Heart right ventricle (tissue), 16 donors: ENCODE measurements around the gene GPR12. TPM values are rescaled to one million over a fixed set of nuclear protein-coding genes. Genes with fewer than 3 reads are reported as not detected.

Experiments used
- ATAC-seq, 8 donors: fragments of 200-7000 bp; cut with Tn5 transposase; one replicate each; pipeline ENCODE4 v1.9.1; 2020; ENCODE audit warnings: mild to moderate bottlenecking in 8 of 8, moderate library complexity in 8 of 8, moderate number of reproducible peaks in 1 of 8
- DNase-seq, 2 donors: peaks; one replicate each; pipeline ENCODE4 v3.0.0-alpha.2; 2020
- H3K27ac ChIP-seq, 10 donors: fragments of 200-600 bp; sonication (generic) in 2 of 10; one replicate each; pipeline versions ENCODE4 v1.5.0 to v1.8.0; 2020 to 2022; ENCODE audit warnings: mild to moderate bottlenecking in 3 of 10
- H3K27me3 ChIP-seq, 7 donors: fragments of 200-600 bp; one replicate each; pipeline ENCODE4 v1.8.0; 2021 to 2022; ENCODE audit warnings: mild to moderate bottlenecking in 2 of 7
- H3K36me3 ChIP-seq, 9 donors: fragments of 200-600 bp; sonication (generic) in 1 of 9; one replicate each; pipeline versions ENCODE4 v1.5.0 to v1.8.0; 2020 to 2022; ENCODE audit warnings: mild to moderate bottlenecking in 2 of 9
- H3K4me1 ChIP-seq, 9 donors: fragments of 200-600 bp; sonication (generic) in 1 of 9; one replicate each; pipeline versions ENCODE4 v1.5.0 to v1.8.0; 2020 to 2022; ENCODE audit warnings: mild to moderate bottlenecking in 4 of 9
- H3K4me3 ChIP-seq, 10 donors: fragments of 200-600 bp; sonication (generic) in 2 of 10; one replicate each; pipeline versions ENCODE4 v1.5.0 to v1.8.0; 2020 to 2022; ENCODE audit warnings: mild to moderate bottlenecking in 7 of 10, moderate library complexity in 2 of 10
- H3K9me3 ChIP-seq, 11 donors: fragments of 200-600 bp in 10 of 11; sonication (generic) in 2 of 11; one replicate each; pipeline versions ENCODE4 v1.5.0 to v1.8.0; 2013 to 2022; ENCODE audit warnings: mild to moderate bottlenecking in 2 of 11, control low read depth in 1 of 11, moderate library complexity in 1 of 11
- CTCF ChIP-seq, 9 donors: fragments of 200-600 bp; sonication (generic) in 2 of 9; IDR thresholded peaks; one replicate each; pipeline versions ENCODE4 v1.5.0 to v1.8.0; 2021 to 2022; ENCODE audit warnings: antibody characterized with exemption in 9 of 9, mild to moderate bottlenecking in 5 of 9, moderate library complexity in 1 of 9
- WGBS, 2 donors: extraction: QIAGEN DNeasy Blood & Tissue Kit; methylation state at CpG; one replicate each; pipeline ENCODE4 v1.1.7; 2013; ENCODE audit warnings: inconsistent platforms in 1 of 2; 5-methylcytosine and 5-hydroxymethylcytosine counted together
- intact Hi-C, 10 donors: fragments of 100-400 bp; cut with DNase I; formaldehyde crosslinking; loops; one replicate each; pipeline versions ENCODE4 v1.11.1 to v1.14.2; 2022
- polyA plus RNA-seq, 2 donors: library from polyadenylated mRNA; stranded (reverse); fragments of 200-250 nt; gene quantifications; one replicate each; pipeline ENCODE4 v1.2.3, GENCODE V29; 2013
- total RNA-seq, 10 donors: library from RNA; stranded (reverse); fragmentation: NEBNext Ultra II Directional in 3 of 10; extraction: Animal tissue kit (Norgen Biotek cat#: 25700) in 3 of 10; gene quantifications; one replicate each; pipeline versions ENCODE4 v1.2.1 to v1.2.4, GENCODE V29; 2021 to 2023
- donor health status: Arrhythmogenic right ventricular cardiomyopathy.
- donor health status: ischemic (EF 13 %, LVEDD 7.1; RV severe dilation, severe dysfunction).
- donor health status: healthy with polysubstance abuse.
- donor health status: DM: no; HTN: yes; CAD: no.
- donor health status: DM: no; HTN: no; CAD: no.
- donor health status: ischemic (EF 25% LVEDD 6.9; RV normal size, moderate dysfunction).
- donor health status: ischemic (EF 25% LVEDD 5.7; RV mildly dilated, moderate dysfunction).
- donor health status: healthy.
- donor health status: DM: yes; HTN: yes; CAD: no.
- donor health status: Ischemic cardiomyopathy.
- donor health status: ischemic (EF 35%, LVEDD 5.7; RV mildly dilated, moderate dysfunction).
- donor health status: nonischemic (EF 11% LVEDD 7.7; RV severe dilation, severe dysfunction).
- donor health status: DM: yes; HTN: yes; CAD: no.
- donor health status: PGD.
- donor health status: ischemic (EF 29% LVEDD 5.4; RV normal size, mild dysfunction).
- donor health status: nonischemic (EF 23%, LVEDD 6.1; RV moderate dilation, normal function).

The GPR12 gene
- total and polyA plus RNA-seq, 12 donors, result 0.04 to 0.22 (median 0.09) TPM; not detected in 4

- WGBS, 2 donors, result 72 to 90% methylated on average over 2 of the region's 2 CpGs
- peaks cover 0 to 49% (median 26%) of the 10 kb centered on the region in 7 donors for H3K27me3 ChIP-seq
- no peak overlapping the region for H3K27ac ChIP-seq
- TF ChIP-seq CTCF (IDR thresholded peaks at IDR 0.05), result no peak
- ATAC-seq (no peak), DNase-seq (no peak)
- intact Hi-C loops, result no loop called here
- H3K36me3 ChIP-seq, result no peaks in the 10 kb centered on the region
- H3K9me3 ChIP-seq, result peaks cover 0 to 10% (median 0%) of the 10 kb centered on the region in 11 donors
- peaks cover 0 to 22% (median 13%) of the 10 kb centered on the region in 9 donors for H3K4me1 ChIP-seq
- no peak overlapping the region for H3K4me3 ChIP-seq
Observed at GRCh38 chr13:26786651-26787295, 26.2 kb upstream of the GPR12 start.

- peak overlapping the region in 2 of 10 donors; percentile 8 to 34 for H3K4me3 ChIP-seq
- no peak for TF ChIP-seq CTCF (IDR thresholded peaks at IDR 0.05)
- 32 to 34% methylated on average over 17 of the region's 17 CpGs for WGBS, 2 donors
- H3K9me3 ChIP-seq, result peaks cover 0 to 14% (median 0%) of the 10 kb centered on the region in 11 donors
- peaks cover 0 to 53% (median 29%) of the 10 kb centered on the region in 7 donors for H3K27me3 ChIP-seq
- peak in 7 of 8 donors; percentile 33 to 75 (median 67) for ATAC-seq
- H3K4me1 ChIP-seq, result peaks cover 0 to 22% (median 13%) of the 10 kb centered on the region in 9 donors
- DNase-seq, result peak; percentile 14 to 31
- intact Hi-C loops, result no loop called here
- no peaks in the 10 kb centered on the region for H3K36me3 ChIP-seq
- peak overlapping the region in 7 of 10 donors; percentile 19 to 63 (median 36) for H3K27ac ChIP-seq
Observed at GRCh38 chr13:26785838-26786630, 25.4 kb upstream of the GPR12 start.

GRCh38 chr13:26784704-26785639, 24.4 kb upstream of the GPR12 start:
- Histone ChIP-seq H3K9me3 (peaks cover 0 to 14% (median 0%) of the 10 kb centered on the region in 11 donors), H3K27me3 (peaks cover 0 to 61% (median 29%) of the 10 kb centered on the region in 7 donors), H3K4me3 (peak overlapping the region in 2 of 10 donors; percentile 8 to 34), H3K36me3 (no peaks in the 10 kb centered on the region), H3K27ac (peak overlapping the region in 7 of 10 donors; percentile 26 to 63 (median 48)), H3K4me1 (peaks cover 0 to 22% (median 13%) of the 10 kb centered on the region in 9 donors)
- no peak for TF ChIP-seq CTCF (IDR thresholded peaks at IDR 0.05)
- 28 to 36% methylated on average over 18 of the region's 18 CpGs for WGBS, 2 donors
- intact Hi-C loops, result no loop called here
- peak in 7 of 8 donors; percentile 37 to 94 (median 78) for ATAC-seq
- DNase-seq, result no peak
